HG03066 (cell line): Measurements from ENCODE around the gene CACNB3.

Experiments used
- ATAC-seq: cut with Tn5 transposase; IDR thresholded peaks from one replicate; pipeline ENCODE4 v1.9.1; 2021; ENCODE audit warnings: low read depth; ENCODE audit not compliant: unreplicated experiment

CACNB3 gene

GRCh38 chr12:48817873-48818830 lies at the start of gene CACNB3:
Gene CACNB3, plus strand, starts transcription at chr12:48818496. Its CDS starts 434 bp downstream, at chr12:48818930.
- ATAC-seq = peak; percentile 39

- ATAC-seq = no peak
Measured at GRCh38 chr12:48768736-48769135, 49.6 kb upstream of the CACNB3 start.

- ATAC-seq = no peak
Measured at GRCh38 chr12:48770756-48771155, 47.5 kb upstream of the CACNB3 start.

- ATAC-seq = no peak
Measured at GRCh38 chr12:48771588-48772112, 46.6 kb upstream of the CACNB3 start.

GRCh38 chr12:48773686-48774085 lies 44.6 kb upstream of the CACNB3 start:
- no peak for ATAC-seq

- no peak for ATAC-seq
Measured at GRCh38 chr12:48774516-48774915, 43.8 kb upstream of the CACNB3 start.

- no peak for ATAC-seq
Measured at GRCh38 chr12:48775299-48775698, 43.0 kb upstream of the CACNB3 start.

- no peak for ATAC-seq
Measured at GRCh38 chr12:48775991-48776649, 42.2 kb upstream of the CACNB3 start.

- ATAC-seq = no peak
Measured at GRCh38 chr12:48776956-48777355, 41.3 kb upstream of the CACNB3 start.

GRCh38 chr12:48777501-48778400 lies 40.5 kb upstream of the CACNB3 start:
- ATAC-seq = no peak

GRCh38 chr12:48779869-48780268 lies 38.4 kb upstream of the CACNB3 start:
- ATAC-seq = no peak

GRCh38 chr12:48780381-48781025 lies 37.8 kb upstream of the CACNB3 start:
- no peak for ATAC-seq

GRCh38 chr12:48781750-48782456 lies 36.4 kb upstream of the CACNB3 start:
- ATAC-seq = no peak

GRCh38 chr12:48782457-48783395 lies 35.6 kb upstream of the CACNB3 start:
- ATAC-seq = no peak

GRCh38 chr12:48783432-48783831 lies 34.9 kb upstream of the CACNB3 start:
- ATAC-seq = no peak

GRCh38 chr12:48786591-48787544 lies 31.4 kb upstream of the CACNB3 start:
- ATAC-seq = no peak
